ENCODE results near the gene MEGF10. TPM values are rescaled to one million over a fixed set of nuclear protein-coding genes. Genes with fewer than 3 reads are reported as not detected.

The MEGF10 gene
- total RNA-seq, 3 donors from 2014 or later (not counting 1 experiment from before 2014, with no cell fraction given): 1.4 TPM; not detected in 2

DNA sequence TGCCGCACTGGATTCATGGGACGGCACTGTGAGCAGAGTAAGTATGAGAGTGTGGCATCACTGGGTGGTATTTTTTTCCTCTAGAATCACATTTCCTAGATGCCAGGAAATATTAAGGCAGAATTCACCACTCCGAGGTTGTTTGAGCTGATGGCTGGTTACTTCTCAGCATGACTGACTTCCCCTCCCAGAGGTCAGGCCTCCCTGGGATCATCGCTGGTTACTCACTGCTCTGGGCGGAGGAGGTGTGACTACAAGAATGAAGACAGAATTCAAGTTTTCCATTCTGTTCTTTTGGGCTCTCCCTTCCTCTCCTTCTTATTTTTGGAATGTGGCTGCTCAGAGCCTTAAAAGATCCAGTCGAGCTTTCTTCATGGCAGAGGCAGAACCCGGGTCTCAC is 150.2 kb downstream of the MEGF10 start:
- WGBS (ENCODE audit: insufficient coverage): 94% methylated on average over 7 of the region's 7 CpGs
- Mint-ChIP-seq H3K36me3 (no peaks in the 10 kb centered on the region), H3K4me1 (no peaks in the 10 kb centered on the region), H3K27ac (no peak overlapping the region), H3K9me3 (no peaks in the 10 kb centered on the region), H3K4me3 (no peak overlapping the region), H3K27me3 (ENCODE audit: low read depth in 2 of 2) (peaks cover 3 to 5% of the 10 kb centered on the region in 2 donors)
- ATAC-seq: no peak
- TF ChIP-seq, protein P1, sequence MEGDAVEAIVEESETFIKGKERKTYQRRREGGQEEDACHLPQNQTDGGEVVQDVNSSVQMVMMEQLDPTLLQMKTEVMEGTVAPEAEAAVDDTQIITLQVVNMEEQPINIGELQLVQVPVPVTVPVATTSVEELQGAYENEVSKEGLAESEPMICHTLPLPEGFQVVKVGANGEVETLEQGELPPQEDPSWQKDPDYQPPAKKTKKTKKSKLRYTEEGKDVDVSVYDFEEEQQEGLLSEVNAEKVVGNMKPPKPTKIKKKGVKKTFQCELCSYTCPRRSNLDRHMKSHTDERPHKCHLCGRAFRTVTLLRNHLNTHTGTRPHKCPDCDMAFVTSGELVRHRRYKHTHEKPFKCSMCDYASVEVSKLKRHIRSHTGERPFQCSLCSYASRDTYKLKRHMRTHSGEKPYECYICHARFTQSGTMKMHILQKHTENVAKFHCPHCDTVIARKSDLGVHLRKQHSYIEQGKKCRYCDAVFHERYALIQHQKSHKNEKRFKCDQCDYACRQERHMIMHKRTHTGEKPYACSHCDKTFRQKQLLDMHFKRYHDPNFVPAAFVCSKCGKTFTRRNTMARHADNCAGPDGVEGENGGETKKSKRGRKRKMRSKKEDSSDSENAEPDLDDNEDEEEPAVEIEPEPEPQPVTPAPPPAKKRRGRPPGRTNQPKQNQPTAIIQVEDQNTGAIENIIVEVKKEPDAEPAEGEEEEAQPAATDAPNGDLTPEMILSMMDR (IDR thresholded peaks at IDR 0.05): no peak
- no peak for DNase-seq
- H3K4me3 ChIP-seq (ENCODE audit: low read length): no peak overlapping the region
- intact Hi-C loops (cut with micrococcal nuclease): no loop called here
- no peaks in the 10 kb centered on the region for H3K9me3 ChIP-seq (ENCODE audit: control insufficient read depth, insufficient read depth, low read length)
- H3K36me3 ChIP-seq (ENCODE audit: control insufficient read depth, insufficient read depth, low read length): no peaks in the 10 kb centered on the region
- H3K27ac ChIP-seq (ENCODE audit: low read length): no peak overlapping the region
- H3K4me1 ChIP-seq (ENCODE audit: control insufficient read depth, insufficient read depth, low read length): no peaks in the 10 kb centered on the region
- no peaks in the 10 kb centered on the region for H3K27me3 ChIP-seq (ENCODE audit: control insufficient read depth, insufficient read depth, low read length)

DNA sequence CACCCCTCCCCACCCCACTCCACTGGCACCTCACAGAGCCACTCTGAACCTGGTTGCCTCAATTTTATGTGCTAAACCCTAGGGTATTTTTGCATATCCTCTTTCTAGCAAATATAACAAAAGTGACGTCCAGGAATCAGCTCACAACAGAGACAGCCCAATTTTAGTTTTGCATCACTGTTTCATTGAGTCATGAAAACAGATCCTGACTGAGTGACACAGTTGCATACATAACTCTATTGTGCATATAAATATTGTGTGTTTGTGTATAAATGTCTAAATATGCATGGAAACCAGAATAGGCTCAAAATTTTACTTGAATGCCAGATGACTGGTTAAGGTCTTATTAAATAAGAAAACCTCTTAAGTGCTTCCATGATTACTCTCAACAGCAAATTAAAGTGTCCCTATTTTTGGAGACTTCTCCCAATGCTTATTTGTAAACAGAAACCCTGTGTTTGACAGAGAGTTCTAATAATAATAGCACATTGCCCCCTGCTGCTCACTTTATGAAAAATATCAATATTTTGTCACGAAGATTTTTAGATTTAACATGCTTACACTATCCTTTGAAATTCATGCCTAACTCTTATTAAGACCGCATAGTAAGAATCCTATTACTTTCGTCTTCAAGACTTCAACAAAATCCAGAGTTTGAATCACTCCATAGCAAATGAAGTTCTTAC is 151.3 kb downstream of the MEGF10 start:
- WGBS (ENCODE audit: insufficient coverage): 48% methylated on average over 3 of the region's 4 CpGs
- DNase-seq: no peak

DNA sequence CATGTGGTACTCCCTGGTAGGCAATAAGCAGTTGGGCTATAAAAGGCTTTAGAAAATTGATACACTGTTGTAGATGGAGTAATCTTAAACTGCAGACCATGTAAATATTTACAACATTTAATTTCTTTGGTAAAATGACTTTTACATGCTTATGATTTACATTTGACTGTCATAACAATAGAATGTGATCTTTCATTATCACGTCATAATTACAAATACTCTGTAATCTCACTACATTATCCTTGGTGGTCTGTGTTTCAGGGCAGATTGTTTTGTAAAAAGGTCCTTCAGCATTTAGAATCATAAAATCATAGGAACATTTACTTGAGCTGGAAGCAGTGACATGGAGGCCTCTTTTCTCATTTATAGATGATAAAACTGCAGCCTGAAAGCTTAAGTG is 153.6 kb downstream of the MEGF10 start:
- intact Hi-C loops (cut with micrococcal nuclease): no loop called here
- no peaks in the 10 kb centered on the region for H3K36me3 Mint-ChIP-seq
- no peaks in the 10 kb centered on the region for H3K9me3 Mint-ChIP-seq
- ATAC-seq (no peak), DNase-seq (no peak)
- Histone ChIP-seq H3K9me3 (ENCODE audit: control insufficient read depth, insufficient read depth, low read length) (no peaks in the 10 kb centered on the region), H3K4me1 (ENCODE audit: control insufficient read depth, insufficient read depth, low read length) (no peaks in the 10 kb centered on the region), H3K27me3 (ENCODE audit: control insufficient read depth, insufficient read depth, low read length) (no peaks in the 10 kb centered on the region), H3K36me3 (ENCODE audit: control insufficient read depth, insufficient read depth, low read length) (no peaks in the 10 kb centered on the region), H3K4me3 (ENCODE audit: low read length) (no peak overlapping the region), H3K27ac (ENCODE audit: low read length) (no peak overlapping the region)
- peaks cover 3 to 5% of the 10 kb centered on the region in 2 donors for H3K27me3 Mint-ChIP-seq (ENCODE audit: low read depth in 2 of 2)
- TF ChIP-seq, protein P1 (IDR thresholded peaks at IDR 0.05): no peak
- no peak overlapping the region for H3K4me3 Mint-ChIP-seq
- no CpG with 5 or more reads among the region's 1 CpG for whole genome bisulfite sequencing (ENCODE audit: insufficient coverage)
- H3K27ac Mint-ChIP-seq: no peak overlapping the region
- no peaks in the 10 kb centered on the region for H3K4me1 Mint-ChIP-seq

More for the DNA sequence above, 151.3 kb downstream of the MEGF10 start:
- intact Hi-C loops (cut with micrococcal nuclease): no loop called here
- Histone ChIP-seq H3K27ac (ENCODE audit: low read length) (no peak overlapping the region), H3K36me3 (ENCODE audit: control insufficient read depth, insufficient read depth, low read length) (no peaks in the 10 kb centered on the region), H3K9me3 (ENCODE audit: control insufficient read depth, insufficient read depth, low read length) (no peaks in the 10 kb centered on the region), H3K4me3 (ENCODE audit: low read length) (no peak overlapping the region), H3K4me1 (ENCODE audit: control insufficient read depth, insufficient read depth, low read length) (no peaks in the 10 kb centered on the region), H3K27me3 (ENCODE audit: control insufficient read depth, insufficient read depth, low read length) (no peaks in the 10 kb centered on the region)
- TF ChIP-seq, protein P1 (IDR thresholded peaks at IDR 0.05): no peak
- ATAC-seq: no peak
- Mint-ChIP-seq H3K36me3 (no peaks in the 10 kb centered on the region), H3K27ac (no peak overlapping the region), H3K4me1 (no peaks in the 10 kb centered on the region), H3K9me3 (no peaks in the 10 kb centered on the region), H3K4me3 (no peak overlapping the region), H3K27me3 (ENCODE audit: low read depth in 2 of 2) (peaks cover 3 to 5% of the 10 kb centered on the region in 2 donors)

DNA sequence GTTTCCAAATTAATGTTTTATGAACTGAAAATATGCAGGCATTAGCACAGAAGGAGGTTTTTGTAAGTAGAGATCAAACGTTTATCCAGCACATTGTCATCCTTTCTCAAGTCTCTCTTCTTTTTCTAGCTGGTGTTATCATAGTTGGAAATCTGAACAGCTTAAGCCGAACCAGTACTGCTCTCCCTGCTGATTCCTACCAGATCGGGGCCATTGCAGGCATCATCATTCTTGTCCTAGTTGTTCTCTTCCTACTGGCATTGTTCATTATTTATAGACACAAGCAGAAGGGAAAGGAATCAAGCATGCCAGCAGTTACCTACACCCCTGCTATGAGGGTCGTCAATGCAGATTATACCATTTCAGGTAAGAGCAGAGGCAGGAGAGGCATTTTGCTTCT is 154.7 kb downstream of the MEGF10 start:
- intact Hi-C loops (cut with micrococcal nuclease): no loop called here
- no peaks in the 10 kb centered on the region for H3K9me3 Mint-ChIP-seq
- Histone ChIP-seq H3K27ac (ENCODE audit: low read length) (no peak overlapping the region), H3K9me3 (ENCODE audit: control insufficient read depth, insufficient read depth, low read length) (no peaks in the 10 kb centered on the region), H3K4me3 (ENCODE audit: low read length) (no peak overlapping the region), H3K27me3 (ENCODE audit: control insufficient read depth, insufficient read depth, low read length) (no peaks in the 10 kb centered on the region), H3K4me1 (ENCODE audit: control insufficient read depth, insufficient read depth, low read length) (no peaks in the 10 kb centered on the region), H3K36me3 (ENCODE audit: control insufficient read depth, insufficient read depth, low read length) (no peaks in the 10 kb centered on the region)
- no peak overlapping the region for H3K27ac Mint-ChIP-seq
- TF ChIP-seq, protein P1 (IDR thresholded peaks at IDR 0.05): no peak
- ATAC-seq (no peak), DNase-seq (no peak)
- H3K27me3 Mint-ChIP-seq (ENCODE audit: low read depth in 2 of 2): peaks cover 3 to 5% of the 10 kb centered on the region in 2 donors
- H3K4me1 Mint-ChIP-seq: no peaks in the 10 kb centered on the region
- no peaks in the 10 kb centered on the region for H3K36me3 Mint-ChIP-seq
- 91% methylated on average over 3 of the region's 4 CpGs for WGBS (ENCODE audit: insufficient coverage)
- H3K4me3 Mint-ChIP-seq: no peak overlapping the region
